Measurements from ENCODE around the gene LTC4S.

GRCh38 chr5:179764056-179764455 lies 29.7 kb upstream of the LTC4S start:
- TF ChIP-seq POLR2A (IDR thresholded peaks at IDR 0.05) (no peak), CTCF (IDR thresholded peaks at IDR 0.05) (no peak), POLR2AphosphoS5 (IDR thresholded peaks at IDR 0.05) (no peak), EP300 (IDR thresholded peaks at IDR 0.05) (no peak)
